IMR-90 (cell line): ENCODE measurements around the gene RAET1G. TPM values are rescaled to one million over a fixed set of nuclear protein-coding genes. Genes with fewer than 3 reads are reported as not detected.
A peak's percentile ranks its signal among the peaks of the same experiment; 100 is the strongest.
"Not testable (repeated sequence)": the region's sequence is repeated elsewhere in the genome, so short reads cannot be mapped to it uniquely, and the experiment has no call there.

Experiments used
- ATAC-seq: fragments of 200-7000 bp; cut with Tn5 transposase; 2 replicates; pipeline ENCODE4 v1.9.1; 2020; ENCODE audit warnings: low read depth, mild to moderate bottlenecking, moderate library complexity
- BruUV-seq: library from RNA; stranded (reverse); fragments of 400-500 nt; replicated peaks from 2 replicates; lab custom pipeline; 2021; lab: Mats Ljungman, UMichigan
- CTCF ChIA-PET: fragments of 300-600 bp; formaldehyde crosslinking; extraction: SDS; loops from one replicate; lab custom pipeline; 2021; ENCODE audit warnings: antibody characterized with exemption; lab: Yijun Ruan, JAX
- POLR2A ChIA-PET: fragments of 300-600 bp; sonication (Branson Sonifier 250); formaldehyde crosslinking; loops from one replicate; lab custom pipeline; 2022; ENCODE audit warnings: antibody characterized with exemption; ENCODE audit not compliant: unreplicated experiment; lab: Charles Lee
- DNase-seq: peaks from one replicate; pipeline ENCODE4 v3.0.0; 2013
- H2AFZ ChIP-seq: replicated peaks from 2 replicates; pipeline ENCODE3; 2013; ENCODE audit warnings: low read length, mild to moderate bottlenecking; ENCODE audit not compliant: poor library complexity
- H2AK5ac ChIP-seq: 2 replicates; pipeline ENCODE4 v1.6.1; 2013; ENCODE audit warnings: low read depth, low read length, inconsistent platforms
- H2AK9ac ChIP-seq: replicated peaks from 2 replicates; pipeline ENCODE3; 2013; ENCODE audit warnings: mild to moderate bottlenecking, low read depth, low read length, moderate library complexity; ENCODE audit not compliant: poor library complexity
- H2BK120ac ChIP-seq: 2 replicates; pipeline ENCODE4 v1.6.1; 2013; ENCODE audit warnings: low read depth, low read length, inconsistent platforms
- H2BK15ac ChIP-seq: 3 replicates; pipeline ENCODE4 v1.6.1; 2013; ENCODE audit warnings: low read depth, low read length, inconsistent platforms
- H2BK20ac ChIP-seq: 2 replicates; pipeline ENCODE4 v1.6.1; 2013; ENCODE audit warnings: low read depth, mild to moderate bottlenecking, inconsistent platforms, low read length, moderate library complexity
- H2BK5ac ChIP-seq: 2 replicates; pipeline ENCODE4 v1.6.1; 2013; ENCODE audit warnings: mild to moderate bottlenecking, low read depth, low read length, inconsistent platforms; ENCODE audit not compliant: poor library complexity, severe bottlenecking
- H3K14ac ChIP-seq: replicated peaks from 2 replicates; pipeline ENCODE4 v1.6.1; 2013; ENCODE audit warnings: low read depth, low read length, inconsistent platforms
- H3K18ac ChIP-seq: 2 replicates; pipeline ENCODE4 v1.6.1; 2013; ENCODE audit warnings: low read depth, low read length, control low read depth
- H3K23ac ChIP-seq: 2 replicates; pipeline ENCODE4 v1.6.1; 2013; ENCODE audit warnings: low read depth, low read length, inconsistent platforms
- H3K27ac ChIP-seq: 2 replicates; pipeline ENCODE4 v1.5.1; 2013; ENCODE audit warnings: mild to moderate bottlenecking, control low read depth, low read length; ENCODE audit not compliant: insufficient read depth
- H3K27me3 ChIP-seq: 2 replicates; pipeline ENCODE4 v1.6.1; 2013; ENCODE audit warnings: low read length; ENCODE audit not compliant: control insufficient read depth, insufficient read depth
- H3K36me3 ChIP-seq: 2 replicates; pipeline ENCODE4 v1.6.1; 2013; ENCODE audit warnings: low read length, mixed read lengths; ENCODE audit not compliant: control insufficient read depth, insufficient read depth
- H3K4ac ChIP-seq: 2 replicates; pipeline ENCODE4 v1.6.1; 2013; ENCODE audit warnings: low read depth, low read length, inconsistent platforms
- H3K4me1 ChIP-seq: 2 replicates; pipeline ENCODE4 v1.6.1; 2013; ENCODE audit warnings: low read length, mixed read lengths; ENCODE audit not compliant: control insufficient read depth, insufficient read depth
- H3K4me2 ChIP-seq: 2 replicates; pipeline ENCODE4 v1.6.1; 2013; ENCODE audit warnings: low read depth, mild to moderate bottlenecking, control low read depth, low read length, moderate library complexity
- H3K4me3 ChIP-seq: 2 replicates; pipeline ENCODE4 v1.5.1; 2013; ENCODE audit warnings: low read depth, mild to moderate bottlenecking, control low read depth, low read length, moderate library complexity; ENCODE audit not compliant: insufficient read depth
- H3K56ac ChIP-seq: 2 replicates; pipeline ENCODE4 v1.6.1; 2013; ENCODE audit warnings: low read length, inconsistent platforms; ENCODE audit not compliant: insufficient read depth; ENCODE audit errors: extremely low read depth
- H3K79me1 ChIP-seq, 2 experiments: 2 replicates each; pipeline ENCODE4 v1.6.1; 2013; ENCODE audit warnings: low read length in 2 of 2, inconsistent platforms in 1 of 2, low read depth in 1 of 2
- H3K9ac ChIP-seq: 2 replicates; pipeline ENCODE4 v1.6.1; 2013; ENCODE audit warnings: low read depth, low read length, control low read depth
- H3K9me1 ChIP-seq: 2 replicates; pipeline ENCODE4 v1.6.1; 2013; ENCODE audit warnings: low read length, inconsistent platforms; ENCODE audit not compliant: insufficient read depth
- H3K9me3 ChIP-seq: 2 replicates; pipeline ENCODE4 v1.6.1; 2013; ENCODE audit warnings: low read length; ENCODE audit not compliant: control insufficient read depth, insufficient read depth
- H4K20me1 ChIP-seq: 2 replicates; pipeline ENCODE4 v1.6.1; 2013; ENCODE audit warnings: low read length, inconsistent platforms; ENCODE audit not compliant: insufficient read depth
- H4K5ac ChIP-seq: 2 replicates; pipeline ENCODE4 v1.6.1; 2013; ENCODE audit warnings: mild to moderate bottlenecking, low read depth, low read length, control low read depth
- H4K8ac ChIP-seq, 2 experiments: 2 replicates each; pipeline ENCODE4 v1.6.1; 2013; ENCODE audit warnings: low read depth in 2 of 2, low read length in 2 of 2, control low read depth in 1 of 2, inconsistent platforms in 1 of 2
- H4K91ac ChIP-seq: 2 replicates; pipeline ENCODE4 v1.6.1; 2013; ENCODE audit warnings: low read depth, low read length, inconsistent platforms; ENCODE audit not compliant: insufficient read depth
- WGBS, 2 experiments: methylation state at CpG; one replicate each; pipeline versions ENCODE4 v1.1.5 to v1.1.7; 2013; ENCODE audit warnings: missing lambda C conversion rate in 2 of 2; ENCODE audit not compliant: insufficient read length in 1 of 2; ENCODE audit errors: extremely low coverage in 2 of 2; 5-methylcytosine and 5-hydroxymethylcytosine counted together
- dilution Hi-C: fragments of 300-500 bp; cut with HindIII; formaldehyde crosslinking; loops from one replicate; pipeline ENCODE4 v1.14.3; 2018; ENCODE audit warnings: low sequenced_read_pairs; ENCODE audit not compliant: unreplicated experiment
- in situ Hi-C: fragments of 300-500 bp; cut with MboI; formaldehyde crosslinking; loops from 3 replicates; pipeline ENCODE4 v1.14.3; 2019; ENCODE audit warnings: low sequenced_read_pairs, inconsistent platforms, mixed read lengths
- intact Hi-C: fragments of 100-400 bp; cut with micrococcal nuclease; formaldehyde crosslinking; loops from 2 replicates; pipeline ENCODE4 v1.10.0; 2022
- polyA plus RNA-seq, 3 experiments: library from polyadenylated mRNA; depleted of rRNA; stranded (reverse); fragments of >200 nt; gene quantifications; 2 replicates each; pipeline ENCODE4 v1.2.3, GENCODE V29; 2012; ENCODE audit warnings: low replicate concordance in 1 of 3
- total RNA-seq: library from RNA; depleted of rRNA; stranded (reverse); fragments of >200 nt; gene quantifications from 2 replicates; pipeline ENCODE4 v1.2.3, GENCODE V29; 2012

The RAET1G gene
- total and polyA plus RNA-seq, 2 of the 4 experiments (the other 2 are of a cell fraction): 1.3 to 4.2 TPM

DNA sequence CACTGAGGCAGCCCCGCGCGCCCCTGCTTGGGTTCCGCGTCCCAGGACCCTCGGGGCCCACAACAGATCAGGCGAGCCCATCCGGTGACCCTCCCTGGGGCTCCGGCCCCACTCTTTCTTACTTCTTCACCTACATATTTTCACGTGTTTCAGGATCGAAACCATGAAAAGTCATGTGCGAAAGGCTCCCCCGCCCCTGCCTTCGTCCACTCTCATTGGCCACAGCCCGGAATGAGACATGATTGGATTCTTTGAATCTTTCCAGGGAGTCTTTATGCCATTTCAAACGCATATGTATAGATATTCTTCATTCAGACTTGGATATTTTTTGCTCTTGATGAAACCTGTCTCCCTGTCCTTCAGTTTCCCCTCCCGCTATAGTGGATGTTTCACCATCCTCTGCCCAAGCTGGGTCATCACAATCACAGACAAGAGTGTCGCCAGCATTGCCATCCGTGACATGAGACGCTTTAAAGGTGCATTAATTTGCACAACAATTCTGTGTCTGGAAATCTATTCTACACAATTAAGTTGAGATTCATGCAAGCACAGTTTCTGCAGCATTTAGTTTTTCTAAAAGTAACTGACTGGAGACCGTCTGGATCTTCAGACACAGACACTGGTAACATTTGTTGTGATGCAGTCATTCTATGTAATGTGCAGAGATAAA, 32.2 kb upstream of the RAET1G start:
- POLR2A ChIA-PET, H4K91ac ChIP-seq, CTCF ChIA-PET, BruUV-seq, H3K79me1 ChIP-seq, DNase-seq, H3K9me3 ChIP-seq, H2BK120ac ChIP-seq, H3K36me3 ChIP-seq, H3K56ac ChIP-seq, H3K14ac ChIP-seq, ATAC-seq, H3K18ac ChIP-seq, H4K5ac ChIP-seq, H2BK15ac ChIP-seq, H2AFZ ChIP-seq, H3K9ac ChIP-seq, H3K23ac ChIP-seq, H4K8ac ChIP-seq, H2AK5ac ChIP-seq, dilution Hi-C loops, H3K4ac ChIP-seq, H2BK5ac ChIP-seq, H3K27ac ChIP-seq, H4K20me1 ChIP-seq, H3K9me1 ChIP-seq, H3K4me1 ChIP-seq, H3K4me3 ChIP-seq, intact Hi-C loops, H2BK20ac ChIP-seq, H2AK9ac ChIP-seq, H3K4me2 ChIP-seq, in situ Hi-C loops: not testable (repeated sequence)
- 50% methylated on average over 1 of the region's 21 CpGs; no CpG with 5 or more reads in 1 of the 2 experiments for WGBS, 2 experiments
- H3K27me3 ChIP-seq: peaks cover 62% of the 10 kb centered on the region

DNA sequence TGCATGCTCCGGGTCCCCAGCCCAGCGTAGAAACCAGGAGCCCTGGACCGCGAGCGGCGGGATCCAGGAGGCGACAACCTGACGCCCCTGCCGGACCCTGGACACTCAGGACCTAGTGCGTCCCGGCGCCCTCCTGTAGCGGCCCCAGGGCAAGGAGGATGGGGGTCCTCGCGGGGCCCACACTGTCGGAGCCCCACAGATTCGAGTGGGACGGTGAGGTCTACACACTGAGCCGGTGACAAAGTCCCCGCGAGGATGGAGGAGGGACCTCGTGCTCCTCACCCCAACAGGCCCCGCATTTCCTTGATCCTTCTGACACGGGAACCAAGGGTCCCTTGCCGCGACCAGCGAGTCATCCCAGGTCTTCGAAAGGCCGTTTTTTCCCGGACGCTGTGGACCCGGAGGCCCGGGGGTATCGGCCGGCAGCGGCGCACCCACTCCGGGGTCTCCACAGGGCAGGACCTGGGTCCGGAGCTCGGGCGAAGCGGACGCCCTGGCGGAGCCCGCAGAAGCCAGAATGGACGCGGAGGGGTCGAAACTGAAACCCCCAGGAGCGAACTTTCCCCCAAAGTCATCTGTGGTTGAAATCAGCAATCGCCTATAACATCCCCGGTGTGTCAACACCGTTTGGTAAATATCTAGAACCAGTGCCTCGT, 31.5 kb upstream of the RAET1G start:
- H2AK9ac ChIP-seq, DNase-seq, H4K5ac ChIP-seq, intact Hi-C loops, in situ Hi-C loops, H2AFZ ChIP-seq, H3K36me3 ChIP-seq, H3K9me3 ChIP-seq, H3K9ac ChIP-seq, H3K79me1 ChIP-seq, H3K9me1 ChIP-seq, H4K8ac ChIP-seq, H3K4me1 ChIP-seq, H2BK15ac ChIP-seq, H3K4ac ChIP-seq, H3K23ac ChIP-seq, H3K4me3 ChIP-seq, H2AK5ac ChIP-seq, POLR2A ChIA-PET, CTCF ChIA-PET, H4K91ac ChIP-seq, H2BK5ac ChIP-seq, H3K27ac ChIP-seq, H2BK120ac ChIP-seq, H3K56ac ChIP-seq, H4K20me1 ChIP-seq, H2BK20ac ChIP-seq, BruUV-seq, dilution Hi-C loops, H3K14ac ChIP-seq, H3K18ac ChIP-seq, H3K4me2 ChIP-seq: not testable (repeated sequence)
- peaks cover 60% of the 10 kb centered on the region for H3K27me3 ChIP-seq
- ATAC-seq: peak; percentile 30
- WGBS, 2 experiments: 2% methylated on average over 11 of the region's 53 CpGs; no CpG with 5 or more reads in 1 of the 2 experiments
